ENCODE data around the gene ACYP2.

The ACYP2 gene

GRCh38 chr2:54086157-54086556 is 29.3 kb upstream of the ACYP2 start:
- Histone ChIP-seq H3K9me3 (ENCODE audit: insufficient read depth, low read length) (no peaks in the 10 kb centered on the region), H3K9me2 (replicated peaks; ENCODE audit: insufficient read depth, low read length) (no peaks in the 10 kb centered on the region), H3K4me3 (ENCODE audit: insufficient read depth, low read length, poor library complexity, severe bottlenecking) (no peak overlapping the region), H2AFZ (ENCODE audit: low read depth, low read length, severe bottlenecking) (peak overlapping the region; percentile 61), H3K79me2 (ENCODE audit: insufficient read depth, low read length) (no peaks in the 10 kb centered on the region), H3K27ac (ENCODE audit: low read depth, low read length) (peak overlapping the region; percentile 67), H3K9ac (ENCODE audit: low read length) (0 out of 2 replicates have a peak overlapping the region, but pooled peaks have one; percentile 53), H3K4me2 (ENCODE audit: low read depth, low read length, poor library complexity, severe bottlenecking) (peak overlapping the region; percentile 71), H3K27me3 (ENCODE audit: low read length) (no peaks in the 10 kb centered on the region), H3F3A (ENCODE audit: insufficient read depth) (no peaks in the 10 kb centered on the region; the same call in 1 of the 2 replicates), H3K36me3 (ENCODE audit: low read length) (no peaks in the 10 kb centered on the region), H4K20me1 (ENCODE audit: low read depth, low read length) (no peaks in the 10 kb centered on the region)
- TF ChIP-seq CTCF (IDR thresholded peaks at IDR 0.05; ENCODE audit: insufficient read depth, low read length, poor library complexity, severe bottlenecking): no peak
- no peak for TF ChIP-seq EZH2phosphoT487 (conservative IDR thresholded peaks at IDR 0.05; ENCODE audit: low read length)

DNA sequence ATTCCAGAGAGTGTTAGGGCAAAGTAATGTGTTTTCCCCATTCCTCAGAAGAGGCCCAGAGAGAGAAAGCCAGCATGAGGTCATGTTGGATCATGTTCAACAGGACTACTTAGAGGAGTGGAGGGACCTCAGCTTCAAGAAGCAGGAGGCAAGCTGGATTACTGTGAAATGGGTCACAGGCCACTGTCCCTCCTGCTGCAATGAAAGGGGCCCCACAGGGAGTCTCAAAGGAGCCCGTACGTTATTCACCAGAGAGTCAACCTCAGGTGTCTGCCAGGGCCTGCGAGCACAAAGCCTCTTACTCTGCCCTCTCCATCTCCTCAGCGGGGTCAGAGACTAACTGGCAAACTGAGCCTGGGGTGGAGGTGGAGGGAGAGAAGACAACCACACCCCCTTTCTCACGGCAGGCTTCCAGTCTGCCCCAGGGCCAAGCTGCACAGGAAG is 27.2 kb upstream of the ACYP2 start:
- H3K9me2 ChIP-seq (replicated peaks; ENCODE audit: insufficient read depth, low read length): no peaks in the 10 kb centered on the region

DNA sequence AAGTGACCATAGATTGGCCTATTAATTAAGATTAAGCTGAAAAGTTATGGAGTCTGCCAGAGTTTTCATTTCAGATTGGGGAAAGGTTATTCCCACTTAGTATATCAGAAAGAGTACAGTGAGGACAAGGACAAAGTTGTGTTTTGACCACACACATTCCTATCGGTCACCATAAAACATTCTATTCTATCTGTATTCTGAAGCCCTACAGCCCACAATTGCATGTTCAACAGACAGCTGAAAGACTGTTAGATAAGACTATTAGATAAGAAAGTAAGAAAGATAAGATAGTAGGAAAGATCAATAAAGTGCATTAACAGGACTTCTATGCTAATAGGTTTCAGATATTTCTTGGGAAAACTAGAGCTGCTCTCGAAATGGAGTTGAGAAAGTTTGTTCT is 26.7 kb upstream of the ACYP2 start:
- Histone ChIP-seq H3K27ac (ENCODE audit: low read depth, low read length) (no peak overlapping the region), H3F3A (ENCODE audit: insufficient read depth) (peaks cover 21% of the 10 kb centered on the region), H3K9ac (ENCODE audit: low read length) (no peak overlapping the region), H3K36me3 (ENCODE audit: low read length) (no peaks in the 10 kb centered on the region), H3K9me2 (replicated peaks; ENCODE audit: insufficient read depth, low read length) (no peaks in the 10 kb centered on the region), H3K4me3 (ENCODE audit: insufficient read depth, low read length, poor library complexity, severe bottlenecking) (no peak overlapping the region), H3K27me3 (ENCODE audit: low read length) (no peaks in the 10 kb centered on the region), H3K79me2 (ENCODE audit: insufficient read depth, low read length) (0 out of 2 replicates have a peak, but pooled peaks cover 9% of the 10 kb centered on the region), H2AFZ (ENCODE audit: low read depth, low read length, severe bottlenecking) (no peak overlapping the region), H3K4me2 (ENCODE audit: low read depth, low read length, poor library complexity, severe bottlenecking) (no peak overlapping the region), H4K20me1 (ENCODE audit: low read depth, low read length) (no peaks in the 10 kb centered on the region), H3K9me3 (ENCODE audit: insufficient read depth, low read length) (no peaks in the 10 kb centered on the region)
- TF ChIP-seq CTCF (IDR thresholded peaks at IDR 0.05; ENCODE audit: insufficient read depth, low read length, poor library complexity, severe bottlenecking) (no peak), EZH2phosphoT487 (conservative IDR thresholded peaks at IDR 0.05; ENCODE audit: low read length) (no peak)

More for the DNA sequence above, 27.2 kb upstream of the ACYP2 start:
- TF ChIP-seq CTCF (IDR thresholded peaks at IDR 0.05; ENCODE audit: insufficient read depth, low read length, poor library complexity, severe bottlenecking) (no peak), EZH2phosphoT487 (conservative IDR thresholded peaks at IDR 0.05; ENCODE audit: low read length) (no peak)
- H3K9me3 ChIP-seq (ENCODE audit: insufficient read depth, low read length): no peaks in the 10 kb centered on the region
- H3K4me3 ChIP-seq (ENCODE audit: insufficient read depth, low read length, poor library complexity, severe bottlenecking): no peak overlapping the region
- H3F3A ChIP-seq (ENCODE audit: insufficient read depth): peaks cover 17% of the 10 kb centered on the region
- no peak overlapping the region for H3K4me2 ChIP-seq (ENCODE audit: low read depth, low read length, poor library complexity, severe bottlenecking)
- no peak overlapping the region for H2AFZ ChIP-seq (ENCODE audit: low read depth, low read length, severe bottlenecking)
- 0 out of 2 replicates have a peak, but pooled peaks cover 9% of the 10 kb centered on the region for H3K79me2 ChIP-seq (ENCODE audit: insufficient read depth, low read length)
- no peak overlapping the region for H3K9ac ChIP-seq (ENCODE audit: low read length)
- no peaks in the 10 kb centered on the region for H3K27me3 ChIP-seq (ENCODE audit: low read length)
- H3K36me3 ChIP-seq (ENCODE audit: low read length): no peaks in the 10 kb centered on the region
- no peak overlapping the region for H3K27ac ChIP-seq (ENCODE audit: low read depth, low read length)
- H4K20me1 ChIP-seq (ENCODE audit: low read depth, low read length): no peaks in the 10 kb centered on the region
